ENCODE data around the gene MYL3.

MYL3 gene

GRCh38 chr3:46867550-46867898 is 4.3 kb upstream of the MYL3 start:
- no peak for TF ChIP-seq CTCF (IDR thresholded peaks at IDR 0.05; ENCODE audit: control insufficient read depth, insufficient read depth, low read depth, low read length, missing control alignments)
- DNase-seq (ENCODE audit: low read depth): no peak
- no peak overlapping the region for H3K4me3 ChIP-seq (ENCODE audit: control insufficient read depth, low read depth, low read length)

GRCh38 chr3:46866720-46867549 is 3.7 kb upstream of the MYL3 start:
- H3K4me3 ChIP-seq (ENCODE audit: control insufficient read depth, low read depth, low read length): no peak overlapping the region
- DNase-seq (ENCODE audit: low read depth): no peak
- TF ChIP-seq CTCF (IDR thresholded peaks at IDR 0.05; ENCODE audit: control insufficient read depth, insufficient read depth, low read depth, low read length, missing control alignments): peak; percentile 90

GRCh38 chr3:46866032-46866595 is 2.9 kb upstream of the MYL3 start:
- no peak for TF ChIP-seq CTCF (IDR thresholded peaks at IDR 0.05; ENCODE audit: control insufficient read depth, insufficient read depth, low read depth, low read length, missing control alignments)
- DNase-seq (ENCODE audit: low read depth): no peak
- H3K4me3 ChIP-seq (ENCODE audit: control insufficient read depth, low read depth, low read length): no peak overlapping the region

GRCh38 chr3:46865546-46865945 is 2.3 kb upstream of the MYL3 start:
- DNase-seq (ENCODE audit: low read depth): no peak
- H3K4me3 ChIP-seq (ENCODE audit: control insufficient read depth, low read depth, low read length): no peak overlapping the region
- TF ChIP-seq CTCF (IDR thresholded peaks at IDR 0.05; ENCODE audit: control insufficient read depth, insufficient read depth, low read depth, low read length, missing control alignments): no peak

- H3K4me3 ChIP-seq (ENCODE audit: control insufficient read depth, low read depth, low read length): no peak overlapping the region
- DNase-seq (ENCODE audit: low read depth): no peak
- TF ChIP-seq CTCF (IDR thresholded peaks at IDR 0.05; ENCODE audit: control insufficient read depth, insufficient read depth, low read depth, low read length, missing control alignments): no peak
Observed at GRCh38 chr3:46865031-46865507, 1.8 kb upstream of the MYL3 start.

- H3K4me3 ChIP-seq (ENCODE audit: control insufficient read depth, low read depth, low read length): no peak overlapping the region
- TF ChIP-seq CTCF (IDR thresholded peaks at IDR 0.05; ENCODE audit: control insufficient read depth, insufficient read depth, low read depth, low read length, missing control alignments): no peak
- no peak for DNase-seq (ENCODE audit: low read depth)
Observed at GRCh38 chr3:46864061-46864881, 1.0 kb upstream of the MYL3 start.
